A549 (cell line): ENCODE measurements around the gene C5. TPM values are rescaled to one million over a fixed set of nuclear protein-coding genes. Genes with fewer than 3 reads are reported as not detected.
A peak's percentile ranks its signal among the peaks of the same experiment; 100 is the strongest.

Experiments used
- ATAC-seq, 2 experiments: fragments of 200-7000 bp in 1 of 2; fragments of >200 bp in 1 of 2; cut with Nextera tagmentation in 1 of 2; cut with Tn5 transposase in 1 of 2; 3 replicates each; pipeline versions ENCODE4 v1.8.0 to v1.9.1; 2018 to 2020; ENCODE audit warnings: mild to moderate bottlenecking in 1 of 2, moderate library complexity in 1 of 2
- CTCF ChIA-PET: fragments of 300-600 bp; sonication (Branson Sonifier 250); formaldehyde crosslinking; extraction: SDS; loops from one replicate; lab custom pipeline; 2021; ENCODE audit warnings: antibody characterized with exemption, inconsistent platforms; lab: Yijun Ruan, JAX
- POLR2A ChIA-PET: fragments of 350-600 bp; formaldehyde crosslinking; extraction: SDS; loops from one replicate; lab custom pipeline; 2021; ENCODE audit warnings: antibody characterized with exemption, inconsistent platforms; lab: Yijun Ruan, JAX
- DNase-seq, 2 experiments: peaks; one replicate each; pipeline versions ENCODE4 v3.0.0 to v3.0.0-alpha.2; 2011 to 2016; ENCODE audit warnings: low read depth in 1 of 2, low spot score in 1 of 2
- FAIRE-seq: peaks from 2 replicates; lab custom pipeline; 2011; peaks lifted over from hg19 to GRCh38; lab: Jason Lieb, UNC
- H3K27ac ChIP-seq, 2 experiments: fragments of >200 bp; sonication (Bioruptor Twin); formaldehyde crosslinking; 3 replicates each; pipeline ENCODE4 v1.5.1; 2016 to 2017
- H3K4me1 ChIP-seq: fragments of >200 bp; sonication (Bioruptor Twin); formaldehyde crosslinking; 3 replicates; pipeline ENCODE4 v1.6.1; 2016
- H3K4me2 ChIP-seq: fragments of >200 bp; sonication (Bioruptor Twin); formaldehyde crosslinking; 3 replicates; pipeline ENCODE4 v1.6.1; 2016
- H3K4me3 ChIP-seq: fragments of >200 bp; sonication (Bioruptor Twin); formaldehyde crosslinking; 3 replicates; pipeline ENCODE4 v1.5.1; 2016
- H3K9me3 ChIP-seq: fragments of >200 bp; sonication (Bioruptor Twin); formaldehyde crosslinking; 3 replicates; pipeline ENCODE4 v1.6.1; 2016
- CEBPB ChIP-seq, 2 experiments: fragments of >200 bp in 1 of 2; sonication (Bioruptor Twin) in 1 of 2; formaldehyde crosslinking in 1 of 2; IDR thresholded peaks; 2 replicates each; pipeline ENCODE4 v1.6.1; 2012 to 2016
- EP300 ChIP-seq, 2 experiments: fragments of >200 bp; sonication (Bioruptor Twin); formaldehyde crosslinking; IDR thresholded peaks; 2 replicates in 1 of 2; 3 replicates in 1 of 2; pipeline ENCODE4 v1.6.1; 2016 to 2017
- FOSB ChIP-seq: fragments of 250-450 bp; sonication (Bioruptor Pico); IDR thresholded peaks from 2 replicates; pipeline ENCODE4 v1.5.0; 2020; ENCODE audit warnings: mild to moderate bottlenecking, moderate library complexity
- FOSL2 ChIP-seq, 2 experiments: fragments of 450-650 bp in 1 of 2; fragments of >200 bp in 1 of 2; sonication (Bioruptor Twin) in 1 of 2; formaldehyde crosslinking; IDR thresholded peaks; 2 replicates each; pipeline versions ENCODE4 v1.5.0 to v1.6.1; 2016 to 2020; ENCODE audit warnings: mild to moderate bottlenecking in 1 of 2, moderate library complexity in 1 of 2
- HDAC2 ChIP-seq: fragments of 200-600 bp; sonication (generic); IDR thresholded peaks from 2 replicates; pipeline ENCODE4 v1.6.1; 2016
- PHF8 ChIP-seq: fragments of 200-600 bp; sonication (generic); IDR thresholded peaks from 2 replicates; pipeline ENCODE4 v1.6.1; 2016; ENCODE audit warnings: low read depth, mild to moderate bottlenecking, antibody characterized with exemption, moderate library complexity, borderline replicate concordance
- POLR2A ChIP-seq: IDR thresholded peaks from 2 replicates; pipeline ENCODE4 v1.6.1; 2012; ENCODE audit warnings: mild to moderate bottlenecking, low read length
- RARB ChIP-seq: fragments of 250-450 bp; sonication (Bioruptor Pico); IDR thresholded peaks from 2 replicates; pipeline ENCODE4 v1.8.0; 2021; ENCODE audit warnings: mild to moderate bottlenecking, moderate library complexity
- RNF2 ChIP-seq: fragments of 200-600 bp; sonication (generic); IDR thresholded peaks from 2 replicates; pipeline ENCODE4 v1.6.1; 2016; ENCODE audit warnings: low read depth, mild to moderate bottlenecking, antibody characterized with exemption, moderate library complexity, borderline replicate concordance
- SREBF2 ChIP-seq: fragments of 450-650 bp; IDR thresholded peaks from 2 replicates; pipeline ENCODE4 v1.6.1; 2014; ENCODE audit warnings: mild to moderate bottlenecking, moderate library complexity
- USF2 ChIP-seq: fragments of 450-650 bp; IDR thresholded peaks from 2 replicates; pipeline ENCODE4 v1.6.1; 2014; ENCODE audit warnings: antibody characterized with exemption
- ZC3H11A ChIP-seq: fragments of 450-650 bp; IDR thresholded peaks from 2 replicates; pipeline ENCODE4 v1.6.1; 2014; ENCODE audit warnings: antibody characterized with exemption, mild to moderate bottlenecking
- ZNF302 ChIP-seq: fragments of 250-450 bp; sonication (Bioruptor Pico); IDR thresholded peaks from 2 replicates; pipeline ENCODE4 v1.9.0; 2021; ENCODE audit warnings: inconsistent platforms, mild to moderate bottlenecking, moderate library complexity
- ZSCAN20 ChIP-seq: fragments of 250-450 bp; sonication (Bioruptor Pico); IDR thresholded peaks from 2 replicates; pipeline ENCODE4 v1.8.0; 2022; ENCODE audit warnings: mild to moderate bottlenecking, moderate library complexity
- WGBS: methylation state at CpG from one replicate; pipeline ENCODE4 v1.1.6; 2017; ENCODE audit errors: missing lambda C conversion rate; 5-methylcytosine and 5-hydroxymethylcytosine counted together
- polyA plus RNA-seq, 4 experiments: library from polyadenylated mRNA; depleted of rRNA in 3 of 4; stranded (reverse); fragments of >200 nt; fragmentation: RNase III in 1 of 4; extraction: RNeasy Plus Mini Kit Qiagen cat#74134 plus additional on column Dnase treatment in 1 of 4; gene quantifications; 2 replicates in 3 of 4; 3 replicates in 1 of 4; pipeline ENCODE4 v1.2.3, GENCODE V29; 2011 to 2017
- TF ChIP-seq, protein P1 (sequence below): fragments of >200 bp; sonication (Bioruptor Twin); formaldehyde crosslinking; IDR thresholded peaks from 3 replicates; pipeline ENCODE4 v1.5.1; 2016

Gene C5
- polyA plus RNA-seq, 2 of the 4 experiments (the other 2 are of a cell fraction) = 17.1 to 115 TPM

- no peaks in the 10 kb centered on the region for H3K4me1 ChIP-seq
- H3K4me3 ChIP-seq = no peak overlapping the region
- H3K27ac ChIP-seq = no peak overlapping the region
- no peak for ATAC-seq
- WGBS = 91% methylated on average over 4 of the region's 4 CpGs
- no peak for FAIRE-seq
- no peak for DNase-seq
- CTCF ChIA-PET = interaction anchor here (0.8 to 3.5 kb wide), 3 partner anchors 15 to 106 kb away, joined by 3 to 24 read pairs (median 3); no protein-coding TSS in a partner anchor
- no peak overlapping the region for H3K4me2 ChIP-seq
- POLR2A ChIA-PET = no interaction called here
- no peak for TF ChIP-seq SREBF2
- peak; percentile 91 for TF ChIP-seq ZC3H11A
- H3K9me3 ChIP-seq = no peaks in the 10 kb centered on the region
Measured at GRCh38 chr9:120965344-120966012, 84.6 kb downstream of the C5 start.

GRCh38 chr9:120961936-120962335 is 88.1 kb downstream of the C5 start:
- no peak for FAIRE-seq
- Histone ChIP-seq H3K4me3 (no peak overlapping the region), H3K27ac (no peak overlapping the region), H3K4me1 (no peaks in the 10 kb centered on the region), H3K4me2 (no peak overlapping the region), H3K9me3 (no peaks in the 10 kb centered on the region)
- CTCF ChIA-PET = interaction anchor here (1.0 to 3.5 kb wide), 4 partner anchors 18 to 206 kb away, joined by 3 to 24 read pairs (median 4); no protein-coding TSS in a partner anchor
- POLR2A ChIA-PET = no interaction called here
- ATAC-seq = no peak
- TF ChIP-seq EP300 (IDR thresholded peaks at IDR 0.05) = no peak
- TF ChIP-seq PHF8 = no peak
- no peak for TF ChIP-seq ZSCAN20
- no peak for TF ChIP-seq ZNF302 (CRISPR knock-in tag)
- no peak for TF ChIP-seq RARB (CRISPR knock-in tag)
- TF ChIP-seq HDAC2 = no peak
- TF ChIP-seq POLR2A = no peak
- TF ChIP-seq, protein P1, sequence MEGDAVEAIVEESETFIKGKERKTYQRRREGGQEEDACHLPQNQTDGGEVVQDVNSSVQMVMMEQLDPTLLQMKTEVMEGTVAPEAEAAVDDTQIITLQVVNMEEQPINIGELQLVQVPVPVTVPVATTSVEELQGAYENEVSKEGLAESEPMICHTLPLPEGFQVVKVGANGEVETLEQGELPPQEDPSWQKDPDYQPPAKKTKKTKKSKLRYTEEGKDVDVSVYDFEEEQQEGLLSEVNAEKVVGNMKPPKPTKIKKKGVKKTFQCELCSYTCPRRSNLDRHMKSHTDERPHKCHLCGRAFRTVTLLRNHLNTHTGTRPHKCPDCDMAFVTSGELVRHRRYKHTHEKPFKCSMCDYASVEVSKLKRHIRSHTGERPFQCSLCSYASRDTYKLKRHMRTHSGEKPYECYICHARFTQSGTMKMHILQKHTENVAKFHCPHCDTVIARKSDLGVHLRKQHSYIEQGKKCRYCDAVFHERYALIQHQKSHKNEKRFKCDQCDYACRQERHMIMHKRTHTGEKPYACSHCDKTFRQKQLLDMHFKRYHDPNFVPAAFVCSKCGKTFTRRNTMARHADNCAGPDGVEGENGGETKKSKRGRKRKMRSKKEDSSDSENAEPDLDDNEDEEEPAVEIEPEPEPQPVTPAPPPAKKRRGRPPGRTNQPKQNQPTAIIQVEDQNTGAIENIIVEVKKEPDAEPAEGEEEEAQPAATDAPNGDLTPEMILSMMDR = no peak
- no peak for TF ChIP-seq FOSL2 (IDR thresholded peaks at IDR 0.05)
- TF ChIP-seq FOSL2 (CRISPR knock-in tag; IDR thresholded peaks at IDR 0.05) = no peak
- no peak for TF ChIP-seq USF2
- no peak for TF ChIP-seq RNF2
- no peak for DNase-seq
- 96% methylated on average over 3 of the region's 3 CpGs for WGBS

DNA sequence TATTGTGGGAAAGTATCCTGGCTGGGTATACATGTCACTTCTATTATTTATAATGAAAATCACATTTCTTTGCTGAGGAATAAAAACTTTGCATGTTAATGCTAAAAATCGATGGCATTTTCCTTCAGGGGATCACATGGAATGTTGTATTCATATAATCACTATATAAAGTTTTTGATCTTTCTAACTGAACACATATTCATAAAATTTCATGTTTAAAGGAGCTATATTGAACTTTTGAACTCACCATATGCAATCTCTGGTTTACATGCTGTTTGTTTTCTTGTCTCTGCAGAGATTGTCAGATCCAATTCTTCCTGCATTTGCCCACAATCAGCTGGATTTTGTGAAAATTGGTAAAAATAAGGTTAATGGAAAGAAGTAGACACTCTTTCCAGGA is 90.1 kb downstream of the C5 start:
- CTCF ChIA-PET = interaction anchor here (1.0 to 2.7 kb wide), 8 partner anchors 10 to 112 kb away, joined by 3 to 16 read pairs (median 4); no protein-coding TSS in a partner anchor
- Histone ChIP-seq H3K27ac (no peak overlapping the region), H3K4me1 (no peaks in the 10 kb centered on the region), H3K9me3 (no peaks in the 10 kb centered on the region), H3K4me3 (no peak overlapping the region), H3K4me2 (no peak overlapping the region)
- 84% methylated on average over 1 of the region's 1 CpG for WGBS
- no peak for FAIRE-seq
- no peak for TF ChIP-seq FOSB
- TF ChIP-seq RARB (CRISPR knock-in tag) = no peak
- TF ChIP-seq EP300 (IDR thresholded peaks at IDR 0.05) = no peak
- no peak for TF ChIP-seq USF2
- POLR2A ChIA-PET = no interaction called here
- no peak for DNase-seq
- ATAC-seq = no peak

DNA sequence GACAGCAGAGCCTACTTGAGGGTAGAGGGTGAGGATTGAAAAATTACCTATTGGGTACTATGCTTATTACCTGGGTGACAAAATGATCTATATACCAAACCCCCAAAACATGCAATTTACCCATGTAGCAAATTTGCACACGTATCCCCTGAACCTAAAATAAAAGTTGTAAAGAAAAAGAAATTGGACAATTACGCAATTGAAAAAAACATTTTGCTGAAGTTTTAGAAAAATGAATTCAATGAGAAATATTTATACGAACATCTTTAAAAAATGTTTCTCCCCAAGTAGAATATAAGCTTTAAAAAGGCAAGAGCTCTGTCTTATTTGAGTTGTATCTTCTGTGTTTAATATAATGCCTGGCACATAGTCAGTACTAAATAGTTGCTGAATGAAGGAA is 93.2 kb downstream of the C5 start:
- no peak for DNase-seq
- H3K9me3 ChIP-seq = no peaks in the 10 kb centered on the region
- FAIRE-seq = no peak
- no peak overlapping the region for H3K4me3 ChIP-seq
- POLR2A ChIA-PET = no interaction called here
- peak; percentile 38 to 49; a peak in 2 of 4 replicates for TF ChIP-seq CEBPB (IDR thresholded peaks at IDR 0.05)
- TF ChIP-seq POLR2A = no peak
- CTCF ChIA-PET = interaction anchor here (1.9 kb wide), 1 partner anchor 24 kb away, joined by 5 read pairs; no protein-coding TSS in a partner anchor
- no peak for ATAC-seq
- no peaks in the 10 kb centered on the region for H3K4me1 ChIP-seq
- no peak overlapping the region for H3K4me2 ChIP-seq
- no peak overlapping the region for H3K27ac ChIP-seq
- WGBS = 94% methylated on average over 3 of the region's 3 CpGs
